Measurements from ENCODE around the gene FGGY. TPM values are rescaled to one million over a fixed set of nuclear protein-coding genes. Genes with fewer than 3 reads are reported as not detected.
A peak's percentile ranks its signal among the peaks of the same experiment; 100 is the strongest.

FGGY gene
- total RNA-seq, 4 donors from 2014 or later = 24.9 to 35.9 (median 30.5) TPM

- Histone ChIP-seq H3K4me1 (peaks cover 19 to 40% of the 10 kb centered on the region in 2 donors), H3K9me3 (no peaks in the 10 kb centered on the region), H3K36me3 (no peaks in the 10 kb centered on the region), H3K27ac (peak overlapping the region; percentile 32 to 53 (median 35)), H3K4me3 (no peak overlapping the region), H3K27me3 (no peaks in the 10 kb centered on the region)
- DNase-seq = peak; percentile 22 to 40
- in situ Hi-C loops (cut with MboI; ENCODE audit: low sequenced_read_pairs in 4 of 4) (no loop called here), intact Hi-C loops (cut with DNase I; ENCODE audit: low total_unique reads) (no loop called here)
- no peak for TF ChIP-seq CTCF (IDR thresholded peaks at IDR 0.05 in 4 of 5, conservative IDR thresholded peaks at IDR 0.05 in 1 of 5)
- no peak for TF ChIP-seq POLR2A (IDR thresholded peaks at IDR 0.05)
- ATAC-seq = peak; percentile 28 to 72
These were observed 372.9 kb downstream of the FGGY start for GRCh38 chr1:59669752-59670312.

GRCh38 chr1:59670662-59671061, 373.8 kb downstream of the FGGY start:
- Histone ChIP-seq H3K9me3 (no peaks in the 10 kb centered on the region), H3K36me3 (no peaks in the 10 kb centered on the region), H3K4me1 (peaks cover 19 to 44% of the 10 kb centered on the region in 2 donors), H3K27ac (peak overlapping the region in 3 of 4 donors; percentile 34 to 53 (median 36)), H3K4me3 (no peak overlapping the region), H3K27me3 (no peaks in the 10 kb centered on the region)
- TF ChIP-seq CTCF (IDR thresholded peaks at IDR 0.05 in 4 of 5, conservative IDR thresholded peaks at IDR 0.05 in 1 of 5) = no peak
- no peak for TF ChIP-seq POLR2A (IDR thresholded peaks at IDR 0.05)
- intact Hi-C loops (cut with DNase I; ENCODE audit: low total_unique reads) = no loop called here
- no peak for DNase-seq
- ATAC-seq = no peak
- in situ Hi-C loops (cut with MboI; ENCODE audit: low sequenced_read_pairs in 4 of 4) = no loop called here

- Histone ChIP-seq H3K9me3 (no peaks in the 10 kb centered on the region), H3K36me3 (no peaks in the 10 kb centered on the region), H3K4me3 (no peak overlapping the region), H3K4me1 (peaks cover 19 to 44% of the 10 kb centered on the region in 2 donors), H3K27me3 (no peaks in the 10 kb centered on the region), H3K27ac (peak overlapping the region in 3 of 4 donors; percentile 34 to 53 (median 36))
- TF ChIP-seq CTCF (IDR thresholded peaks at IDR 0.05 in 4 of 5, conservative IDR thresholded peaks at IDR 0.05 in 1 of 5) (no peak), POLR2A (IDR thresholded peaks at IDR 0.05) (no peak)
- no peak for DNase-seq
- ATAC-seq = no peak
- intact Hi-C loops (cut with DNase I; ENCODE audit: low total_unique reads) (no loop called here), in situ Hi-C loops (cut with MboI; ENCODE audit: low sequenced_read_pairs in 4 of 4) (no loop called here)
These were observed 374.4 kb downstream of the FGGY start for GRCh38 chr1:59671066-59671952.

GRCh38 chr1:59671953-59672305, 375.0 kb downstream of the FGGY start:
- TF ChIP-seq POLR2A (IDR thresholded peaks at IDR 0.05) (no peak), CTCF (IDR thresholded peaks at IDR 0.05 in 4 of 5, conservative IDR thresholded peaks at IDR 0.05 in 1 of 5) (no peak)
- intact Hi-C loops (cut with DNase I; ENCODE audit: low total_unique reads) (no loop called here), in situ Hi-C loops (cut with MboI; ENCODE audit: low sequenced_read_pairs in 4 of 4) (no loop called here)
- H3K36me3 ChIP-seq = no peaks in the 10 kb centered on the region
- no peaks in the 10 kb centered on the region for H3K27me3 ChIP-seq
- no peaks in the 10 kb centered on the region for H3K9me3 ChIP-seq
- no peak for DNase-seq
- no peak overlapping the region for H3K4me3 ChIP-seq
- peak overlapping the region in 2 of 4 donors; percentile 36 to 53 for H3K27ac ChIP-seq
- ATAC-seq = no peak
- peaks cover 19 to 44% of the 10 kb centered on the region in 2 donors for H3K4me1 ChIP-seq
